Astrocyte (in vitro differentiated cells and primary cell): ENCODE data around the gene NUMB. TPM values are rescaled to one million over a fixed set of nuclear protein-coding genes. Genes with fewer than 3 reads are reported as not detected.

Experiments used
- DNase-seq: peaks from one replicate; pipeline ENCODE4 v3.0.0-alpha.2; 2010; ENCODE audit warnings: low read depth
- FAIRE-seq: peaks from 2 replicates; lab custom pipeline; 2011; peaks lifted over from hg19 to GRCh38; lab: Jason Lieb, UNC
- H2AFZ ChIP-seq: 2 replicates; pipeline ENCODE4 v1.6.0; 2012; ENCODE audit warnings: low read depth, low read length, inconsistent platforms
- H3K27ac ChIP-seq: 2 replicates; pipeline ENCODE4 v1.5.1; 2011; ENCODE audit warnings: low read depth, low read length, inconsistent platforms
- H3K27me3 ChIP-seq: 2 replicates; pipeline ENCODE4 v1.6.0; 2011; ENCODE audit warnings: low read length, inconsistent platforms; ENCODE audit not compliant: insufficient read depth
- H3K36me3 ChIP-seq: 2 replicates; pipeline ENCODE4 v1.5.1; 2011; ENCODE audit warnings: low read length, inconsistent platforms; ENCODE audit not compliant: insufficient read depth
- H3K4me1 ChIP-seq: 2 replicates; pipeline ENCODE4 v1.5.1; 2011; ENCODE audit warnings: low read length, inconsistent platforms; ENCODE audit not compliant: insufficient read depth
- H3K4me2 ChIP-seq: 2 replicates; pipeline ENCODE4 v1.6.0; 2012; ENCODE audit warnings: low read length, inconsistent platforms
- H3K4me3 ChIP-seq: 2 replicates; pipeline ENCODE4 v1.5.1; 2011; ENCODE audit warnings: low read depth, mild to moderate bottlenecking, low read length, inconsistent platforms; ENCODE audit not compliant: insufficient read depth
- H3K79me2 ChIP-seq: 2 replicates; pipeline ENCODE4 v1.6.0; 2012; ENCODE audit warnings: mild to moderate bottlenecking, low read length, inconsistent platforms; ENCODE audit not compliant: insufficient read depth
- H3K9ac ChIP-seq: 2 replicates; pipeline ENCODE4 v1.6.0; 2012; ENCODE audit warnings: mild to moderate bottlenecking, low read length, inconsistent platforms
- H3K9me3 ChIP-seq: 2 replicates; pipeline ENCODE4 v1.5.1; 2012; ENCODE audit warnings: low read depth, mild to moderate bottlenecking, low read length, inconsistent platforms; ENCODE audit not compliant: insufficient read depth
- H4K20me1 ChIP-seq: 2 replicates; pipeline ENCODE4 v1.6.0; 2012; ENCODE audit warnings: low read length, inconsistent platforms; ENCODE audit not compliant: insufficient read depth
- H3K27ac Mint-ChIP-seq: one replicate; pipeline ENCODE4 v1.8.0; 2021; ENCODE audit warnings: mild to moderate bottlenecking, mixed read lengths; ENCODE audit not compliant: unreplicated experiment
- H3K27me3 Mint-ChIP-seq: one replicate; pipeline ENCODE4 v1.8.0; 2021; ENCODE audit warnings: low read depth, mixed read lengths; ENCODE audit not compliant: unreplicated experiment
- H3K36me3 Mint-ChIP-seq: one replicate; pipeline ENCODE4 v1.8.0; 2021; ENCODE audit warnings: low read depth, mixed read lengths; ENCODE audit not compliant: unreplicated experiment
- H3K4me1 Mint-ChIP-seq: one replicate; pipeline ENCODE4 v1.8.0; 2021; ENCODE audit warnings: low read depth, mixed read lengths; ENCODE audit not compliant: unreplicated experiment
- H3K4me3 Mint-ChIP-seq: one replicate; pipeline ENCODE4 v1.8.0; 2021; ENCODE audit warnings: mild to moderate bottlenecking, moderate library complexity, mixed read lengths; ENCODE audit not compliant: unreplicated experiment
- H3K9me3 Mint-ChIP-seq: one replicate; pipeline ENCODE4 v1.8.0; 2021; ENCODE audit warnings: mild to moderate bottlenecking, mixed read lengths; ENCODE audit not compliant: unreplicated experiment
- CTCF ChIP-seq: IDR thresholded peaks from 2 replicates; pipeline ENCODE4 v1.5.1; 2011; ENCODE audit warnings: low read depth, mild to moderate bottlenecking, inconsistent platforms, low read length, moderate library complexity; ENCODE audit not compliant: insufficient read depth
- EZH2 ChIP-seq: IDR thresholded peaks from 2 replicates; pipeline ENCODE4 v1.6.1; 2012; ENCODE audit warnings: mild to moderate bottlenecking, low read length, inconsistent platforms; ENCODE audit not compliant: insufficient read depth
- total RNA-seq: library from RNA; stranded (reverse); gene quantifications from 2 replicates; pipeline ENCODE4 v1.2.1, GENCODE V29; 2021

NUMB gene
- total RNA-seq, 1 donor from 2014 or later: 93.9 TPM

- H3K4me3 ChIP-seq: no peak overlapping the region
- no peaks in the 10 kb centered on the region for H3K79me2 ChIP-seq
- no peak overlapping the region for H3K4me2 ChIP-seq
- no peaks in the 10 kb centered on the region for H3K9me3 Mint-ChIP-seq
- peak overlapping the region; percentile 21 for H3K4me3 Mint-ChIP-seq
- no peak overlapping the region for H3K27ac ChIP-seq
- H3K36me3 Mint-ChIP-seq: no peaks in the 10 kb centered on the region
- FAIRE-seq (no peak), DNase-seq (no peak)
- H3K36me3 ChIP-seq: no peaks in the 10 kb centered on the region
- H3K27me3 Mint-ChIP-seq: no peaks in the 10 kb centered on the region
- TF ChIP-seq CTCF (no peak), EZH2 (no peak)
- H4K20me1 ChIP-seq: no peaks in the 10 kb centered on the region
- H2AFZ ChIP-seq: no peak overlapping the region
- no peaks in the 10 kb centered on the region for H3K27me3 ChIP-seq
- H3K27ac Mint-ChIP-seq: no peak overlapping the region
- peaks cover 16% of the 10 kb centered on the region for H3K4me1 ChIP-seq
- no peak overlapping the region for H3K9ac ChIP-seq
- H3K4me1 Mint-ChIP-seq: peaks cover 19% of the 10 kb centered on the region
- H3K9me3 ChIP-seq: no peaks in the 10 kb centered on the region
Measured at GRCh38 chr14:73471582-73472184, 13.3 kb upstream of the NUMB start.

- no peak overlapping the region for H3K27ac Mint-ChIP-seq
- H3K4me1 Mint-ChIP-seq: peaks cover 25% of the 10 kb centered on the region
- FAIRE-seq: no peak
Measured at GRCh38 chr14:73468828-73469375, 10.6 kb upstream of the NUMB start.

More at GRCh38 chr14:73468828-73469375, 10.6 kb upstream of the NUMB start:
- no peaks in the 10 kb centered on the region for H3K9me3 Mint-ChIP-seq
- TF ChIP-seq EZH2 (no peak), CTCF (no peak)
- H3K27me3 ChIP-seq: no peaks in the 10 kb centered on the region
- H3K4me3 ChIP-seq: no peak overlapping the region
- H3K27me3 Mint-ChIP-seq: no peaks in the 10 kb centered on the region
- no peak overlapping the region for H2AFZ ChIP-seq
- no peaks in the 10 kb centered on the region for H3K36me3 ChIP-seq
- no peaks in the 10 kb centered on the region for H3K9me3 ChIP-seq
- DNase-seq: no peak
- peaks cover 25% of the 10 kb centered on the region for H3K4me1 ChIP-seq
- H3K36me3 Mint-ChIP-seq: no peaks in the 10 kb centered on the region
- no peaks in the 10 kb centered on the region for H3K79me2 ChIP-seq
- H4K20me1 ChIP-seq: no peaks in the 10 kb centered on the region
- H3K9ac ChIP-seq: no peak overlapping the region
- H3K4me3 Mint-ChIP-seq: no peak overlapping the region
- H3K27ac ChIP-seq: no peak overlapping the region
- H3K4me2 ChIP-seq: no peak overlapping the region
